ENCODE data around the gene EDN2.

The EDN2 gene

GRCh38 chr1:41437011-41437355, 47.5 kb downstream of the EDN2 start:
- no peak for DNase-seq (ENCODE audit: low spot score)

GRCh38 chr1:41436281-41437010, 48.0 kb downstream of the EDN2 start:
- DNase-seq (ENCODE audit: low spot score) = no peak

- DNase-seq (ENCODE audit: low spot score) = peak; percentile 84
Observed at GRCh38 chr1:41435570-41436178, 48.8 kb downstream of the EDN2 start.

GRCh38 chr1:41434748-41435449, 49.6 kb downstream of the EDN2 start:
- DNase-seq (ENCODE audit: low spot score) = no peak

- DNase-seq (ENCODE audit: low spot score) = no peak
Observed at GRCh38 chr1:41434306-41434705, 50.2 kb downstream of the EDN2 start.

- no peak for DNase-seq (ENCODE audit: low spot score)
Observed at GRCh38 chr1:41433501-41433900, 51.0 kb downstream of the EDN2 start.

- peak; percentile 94 for DNase-seq (ENCODE audit: low spot score)
Observed at GRCh38 chr1:41432481-41433280, 51.8 kb downstream of the EDN2 start.

- DNase-seq (ENCODE audit: low spot score) = no peak
Observed at GRCh38 chr1:41431490-41432350, 52.8 kb downstream of the EDN2 start.

GRCh38 chr1:41430582-41430981, 53.9 kb downstream of the EDN2 start:
- no peak for DNase-seq (ENCODE audit: low spot score)

- DNase-seq (ENCODE audit: low spot score) = no peak
Observed at GRCh38 chr1:41430069-41430468, 54.4 kb downstream of the EDN2 start.

- DNase-seq (ENCODE audit: low spot score) = no peak
Observed at GRCh38 chr1:41429641-41430035, 54.8 kb downstream of the EDN2 start.
